Gastroesophageal sphincter (tissue), 4 donors: ENCODE results near the gene COA3. TPM values are rescaled to one million over a fixed set of nuclear protein-coding genes. Genes with fewer than 3 reads are reported as not detected.

Experiments used
- ATAC-seq: fragments of 150-250 bp; one replicate; pipeline ENCODE4 v1.9.1; 2016; ENCODE audit warnings: mild to moderate bottlenecking, moderate library complexity
- H3K27ac ChIP-seq, 4 donors: fragments of 200-600 bp; sonication (generic) in 3 of 4; 1 replicate in 3 of 4; 2 replicates in 1 of 4; pipeline ENCODE4 v1.5.1; 2016 to 2019
- H3K27me3 ChIP-seq: fragments of 200-600 bp; sonication (generic); one replicate; pipeline ENCODE4 v1.5.1; 2019
- H3K36me3 ChIP-seq, 2 donors: fragments of 200-600 bp; sonication (generic); one replicate each; pipeline ENCODE4 v1.5.1; 2019; ENCODE audit warnings: control low read depth in 1 of 2
- H3K4me1 ChIP-seq, 3 donors: fragments of 200-600 bp; sonication (generic); 1 replicate in 2 of 3; 2 replicates in 1 of 3; pipeline ENCODE4 v1.5.1; 2016 to 2019; ENCODE audit warnings: control low read depth in 2 of 3
- H3K4me3 ChIP-seq, 2 donors: fragments of 200-600 bp; sonication (generic); one replicate each; pipeline ENCODE4 v1.5.1; 2019; ENCODE audit warnings: mild to moderate bottlenecking in 1 of 2, moderate library complexity in 1 of 2
- H3K9me3 ChIP-seq, 3 donors: fragments of 200-600 bp; sonication (generic); one replicate each; pipeline ENCODE4 v1.5.1; 2017 to 2019; ENCODE audit warnings: control low read depth in 2 of 3
- EP300 ChIP-seq: sonication (generic); formaldehyde crosslinking; IDR thresholded peaks from one replicate; pipeline ENCODE4 v1.6.1; 2017; ENCODE audit warnings: antibody characterized with exemption, mild to moderate bottlenecking
- POLR2A ChIP-seq, 2 donors: fragments of 450-650 bp; IDR thresholded peaks; one replicate each; pipeline ENCODE4 v1.6.1; 2017; ENCODE audit warnings: antibody characterized with exemption in 2 of 2, mild to moderate bottlenecking in 2 of 2, moderate library complexity in 1 of 2
- POLR2AphosphoS5 ChIP-seq: sonication (generic); formaldehyde crosslinking; IDR thresholded peaks from one replicate; pipeline ENCODE4 v1.6.1; 2017; ENCODE audit warnings: antibody characterized with exemption
- WGBS, 2 donors: methylation state at CpG; one replicate each; pipeline ENCODE4 v1.1.5; 2018; ENCODE audit warnings: low coverage in 1 of 2; 5-methylcytosine and 5-hydroxymethylcytosine counted together
- total RNA-seq, 4 donors: library from RNA; depleted of rRNA; stranded (reverse); fragments of >200 nt; gene quantifications; one replicate each; pipeline ENCODE4 v1.1.0, GENCODE V29; 2016
- TF ChIP-seq, protein P1 (sequence below), 4 experiments: fragments of 200-600 bp in 2 of 4; fragments of 450-650 bp in 2 of 4; sonication (generic) in 1 of 4; IDR thresholded peaks; one replicate each; pipeline ENCODE4 v1.5.1; 2017 to 2019; ENCODE audit warnings: antibody characterized with exemption in 4 of 4, mild to moderate bottlenecking in 2 of 4, moderate library complexity in 2 of 4

The COA3 gene
- total RNA-seq, 4 donors from 2014 or later, result 55.3 to 81.4 (median 66.8) TPM

- Histone ChIP-seq H3K27me3 (no peaks in the 10 kb centered on the region), H3K9me3 (no peaks in the 10 kb centered on the region), H3K36me3 (peaks cover 0 to under 1% of the 10 kb centered on the region in 2 donors), H3K4me3 (no peak overlapping the region), H3K27ac (no peak overlapping the region), H3K4me1 (peaks cover 0 to 23% (median 14%) of the 10 kb centered on the region in 3 donors)
- 76 to 100% methylated on average over 1 of the region's 1 CpG for WGBS, 2 donors
- TF ChIP-seq EP300 (no peak), POLR2A (IDR thresholded peaks at IDR 0.05) (no peak), POLR2AphosphoS5 (no peak)
- TF ChIP-seq, protein P1, sequence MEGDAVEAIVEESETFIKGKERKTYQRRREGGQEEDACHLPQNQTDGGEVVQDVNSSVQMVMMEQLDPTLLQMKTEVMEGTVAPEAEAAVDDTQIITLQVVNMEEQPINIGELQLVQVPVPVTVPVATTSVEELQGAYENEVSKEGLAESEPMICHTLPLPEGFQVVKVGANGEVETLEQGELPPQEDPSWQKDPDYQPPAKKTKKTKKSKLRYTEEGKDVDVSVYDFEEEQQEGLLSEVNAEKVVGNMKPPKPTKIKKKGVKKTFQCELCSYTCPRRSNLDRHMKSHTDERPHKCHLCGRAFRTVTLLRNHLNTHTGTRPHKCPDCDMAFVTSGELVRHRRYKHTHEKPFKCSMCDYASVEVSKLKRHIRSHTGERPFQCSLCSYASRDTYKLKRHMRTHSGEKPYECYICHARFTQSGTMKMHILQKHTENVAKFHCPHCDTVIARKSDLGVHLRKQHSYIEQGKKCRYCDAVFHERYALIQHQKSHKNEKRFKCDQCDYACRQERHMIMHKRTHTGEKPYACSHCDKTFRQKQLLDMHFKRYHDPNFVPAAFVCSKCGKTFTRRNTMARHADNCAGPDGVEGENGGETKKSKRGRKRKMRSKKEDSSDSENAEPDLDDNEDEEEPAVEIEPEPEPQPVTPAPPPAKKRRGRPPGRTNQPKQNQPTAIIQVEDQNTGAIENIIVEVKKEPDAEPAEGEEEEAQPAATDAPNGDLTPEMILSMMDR (IDR thresholded peaks at IDR 0.05), result no peak
- ATAC-seq, result no peak
Observed at GRCh38 chr17:42827472-42827871, 29.0 kb upstream of the COA3 start.

- ATAC-seq, result no peak
- Histone ChIP-seq H3K36me3 (peaks cover 0 to 64% of the 10 kb centered on the region in 2 donors), H3K27ac (no peak overlapping the region), H3K4me3 (no peak overlapping the region), H3K9me3 (no peaks in the 10 kb centered on the region), H3K27me3 (no peaks in the 10 kb centered on the region), H3K4me1 (peaks cover 0 to 28% (median 13%) of the 10 kb centered on the region in 3 donors)
- no peak for TF ChIP-seq EP300
- TF ChIP-seq, protein P1 (IDR thresholded peaks at IDR 0.05), result no peak
- no peak for TF ChIP-seq POLR2A (IDR thresholded peaks at IDR 0.05)
- no peak for TF ChIP-seq POLR2AphosphoS5
- WGBS, 2 donors, result 80 to 85% methylated on average over 5 to 6 of the region's 7 CpGs
Observed at GRCh38 chr17:42821176-42821575, 22.7 kb upstream of the COA3 start.

DNA sequence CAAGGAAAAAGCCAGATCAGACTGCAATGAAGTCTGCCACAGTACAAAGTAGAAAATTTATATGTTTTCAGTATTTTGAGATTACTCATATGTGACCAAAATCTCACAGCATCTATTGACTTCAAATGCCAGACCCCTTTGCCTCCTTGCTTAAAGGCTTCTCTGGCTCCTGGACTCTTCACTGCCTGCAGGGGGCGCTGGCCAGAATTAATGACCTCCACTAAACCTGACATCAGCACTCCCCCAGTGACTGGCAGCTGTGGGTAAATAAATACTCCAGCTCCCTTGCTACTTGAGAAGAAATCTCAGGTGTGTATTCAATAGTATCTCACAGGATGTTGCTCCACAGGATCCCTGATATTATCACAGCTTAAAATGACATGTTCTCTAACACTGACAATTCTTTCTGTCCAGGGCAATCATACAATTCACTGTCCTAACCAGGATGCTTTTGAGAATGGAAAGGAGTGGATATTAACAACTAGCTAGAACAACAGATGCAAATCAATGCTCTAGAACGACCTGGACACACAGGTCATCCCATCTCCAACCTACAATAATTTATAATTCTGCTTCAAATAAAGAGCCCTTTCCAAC, 21.5 kb upstream of the COA3 start:
- TF ChIP-seq, protein P1 (IDR thresholded peaks at IDR 0.05), result peak in 3 of 4 experiments; percentile 26 to 55 (median 44)
- no peak for TF ChIP-seq POLR2A (IDR thresholded peaks at IDR 0.05)
- no peak for TF ChIP-seq POLR2AphosphoS5
- no peak for TF ChIP-seq EP300
- no peaks in the 10 kb centered on the region for H3K9me3 ChIP-seq
- H3K27ac ChIP-seq, result no peak overlapping the region
- H3K4me1 ChIP-seq, result peaks cover 6 to 36% (median 17%) of the 10 kb centered on the region in 3 donors
- H3K27me3 ChIP-seq, result no peaks in the 10 kb centered on the region
- WGBS, 2 donors, result 0 to 18% methylated on average over 1 to 2 of the region's 2 CpGs
- ATAC-seq, result no peak
- H3K36me3 ChIP-seq, result peaks cover 0 to 75% of the 10 kb centered on the region in 2 donors
- H3K4me3 ChIP-seq, result no peak overlapping the region

GRCh38 chr17:42818379-42818778, 19.9 kb upstream of the COA3 start:
- no peak for ATAC-seq
- peaks cover 0 to 92% of the 10 kb centered on the region in 2 donors for H3K36me3 ChIP-seq

More at GRCh38 chr17:42818379-42818778, 19.9 kb upstream of the COA3 start:
- WGBS, 2 donors, result 35 to 67% methylated on average over 2 to 3 of the region's 5 CpGs
- Histone ChIP-seq H3K4me3 (no peak overlapping the region), H3K9me3 (no peaks in the 10 kb centered on the region), H3K27ac (no peak overlapping the region), H3K27me3 (no peaks in the 10 kb centered on the region), H3K4me1 (peaks cover 9 to 40% (median 23%) of the 10 kb centered on the region in 3 donors)
- TF ChIP-seq, protein P1 (IDR thresholded peaks at IDR 0.05), result no peak
- TF ChIP-seq EP300 (no peak), POLR2AphosphoS5 (no peak), POLR2A (IDR thresholded peaks at IDR 0.05) (no peak)
